ENCODE data around the gene TIMM13. TPM values are rescaled to one million over a fixed set of nuclear protein-coding genes. Genes with fewer than 3 reads are reported as not detected.

Gene TIMM13
- polyA plus RNA-seq, 1 of the 3 experiments (the other 2 are of a cell fraction) = 76.9 TPM

- WGBS (ENCODE audit: low lambda C conversion rate) = 31% methylated on average over 2 of the region's 2 CpGs
- CTCF ChIA-PET = interaction anchor here (0.6 kb wide), 1 partner anchor 222 kb away, joined by 3 read pairs; no protein-coding TSS in a partner anchor
Observed at GRCh38 chr19:2380567-2380966, 46.8 kb downstream of the TIMM13 start.

More at GRCh38 chr19:2380567-2380966, 46.8 kb downstream of the TIMM13 start:
- no peaks in the 10 kb centered on the region for H4K20me1 ChIP-seq (ENCODE audit: insufficient read depth)
- H3K4me1 ChIP-seq (ENCODE audit: control insufficient read depth in 1 of 2, insufficient read depth in 2 of 2, low read depth in 1 of 2, low read length in 1 of 2) = no peaks in the 10 kb centered on the region; a peak in 1 of 4 replicates
- no peak overlapping the region for H2AFZ ChIP-seq (ENCODE audit: low read depth)
- H3K4me2 ChIP-seq = no peak overlapping the region
- H3K79me2 ChIP-seq (ENCODE audit: insufficient read depth) = no peaks in the 10 kb centered on the region
- H3K27me3 ChIP-seq (ENCODE audit: insufficient read depth) = no peaks in the 10 kb centered on the region
- no peaks in the 10 kb centered on the region for H3K9me3 ChIP-seq
- no peaks in the 10 kb centered on the region for H3K36me3 ChIP-seq (replicated peaks in 1 of 2; ENCODE audit: control insufficient read depth in 1 of 2, insufficient read depth in 2 of 2, low read length in 1 of 2)
- TF ChIP-seq FOXM1 (IDR thresholded peaks at IDR 0.05; ENCODE audit: low read depth) (no peak), ELF1 (IDR thresholded peaks at IDR 0.05) (no peak), SMC3 (IDR thresholded peaks at IDR 0.05; ENCODE audit: low read depth, low read length) (no peak), CHD2 (IDR thresholded peaks at IDR 0.05; ENCODE audit: low read length, partially characterized antibody) (no peak), IRF3 (IDR thresholded peaks at IDR 0.05; ENCODE audit: low read depth, low read length) (no peak), POLR2AphosphoS5 (IDR thresholded peaks at IDR 0.05; ENCODE audit: low read depth, low read length) (no peak), TAF1 (IDR thresholded peaks at IDR 0.05; ENCODE audit: borderline replicate concordance, low read depth, low read length) (no peak), USF1 (IDR thresholded peaks at IDR 0.05; ENCODE audit: borderline replicate concordance, low read depth) (no peak), RAD21 (IDR thresholded peaks at IDR 0.05; ENCODE audit: low read length) (no peak), EZH2phosphoT487 (IDR thresholded peaks at IDR 0.05; ENCODE audit: borderline replicate concordance, low read depth) (no peak), YY1 (IDR thresholded peaks at IDR 0.05; ENCODE audit: low read depth) (no peak), ZBTB33 (IDR thresholded peaks at IDR 0.05; ENCODE audit: borderline replicate concordance, low read depth) (no peak), MEF2A (IDR thresholded peaks at IDR 0.05; ENCODE audit: borderline replicate concordance, low read depth) (no peak), CTCF (IDR thresholded peaks at IDR 0.05) (no peak), GABPA (IDR thresholded peaks at IDR 0.05; ENCODE audit: low read depth) (no peak), RFX5 (IDR thresholded peaks at IDR 0.05; ENCODE audit: low read length) (no peak), RCOR1 (IDR thresholded peaks at IDR 0.05; ENCODE audit: low read length) (no peak), SIN3A (IDR thresholded peaks at IDR 0.05; ENCODE audit: borderline replicate concordance, low read depth, low read length) (no peak)
- no peaks in the 10 kb centered on the region for H3K9me2 ChIP-seq
- no peak overlapping the region for H3K27ac ChIP-seq (ENCODE audit: low read depth in 2 of 2, low read length in 1 of 2)
- POLR2A ChIA-PET = no interaction called here
- no peak overlapping the region for H3K9ac ChIP-seq
- no peak for DNase-seq
- no peak overlapping the region for H3K4me3 ChIP-seq (ENCODE audit: low read depth in 2 of 2, low read length in 1 of 2)
- peaks cover 9% of the 10 kb centered on the region for H3F3A ChIP-seq (replicated peaks; ENCODE audit: insufficient read depth)

Data from SK-N-SH (cell line).